ENCODE data around the gene PSME2.

Gene PSME2

DNA sequence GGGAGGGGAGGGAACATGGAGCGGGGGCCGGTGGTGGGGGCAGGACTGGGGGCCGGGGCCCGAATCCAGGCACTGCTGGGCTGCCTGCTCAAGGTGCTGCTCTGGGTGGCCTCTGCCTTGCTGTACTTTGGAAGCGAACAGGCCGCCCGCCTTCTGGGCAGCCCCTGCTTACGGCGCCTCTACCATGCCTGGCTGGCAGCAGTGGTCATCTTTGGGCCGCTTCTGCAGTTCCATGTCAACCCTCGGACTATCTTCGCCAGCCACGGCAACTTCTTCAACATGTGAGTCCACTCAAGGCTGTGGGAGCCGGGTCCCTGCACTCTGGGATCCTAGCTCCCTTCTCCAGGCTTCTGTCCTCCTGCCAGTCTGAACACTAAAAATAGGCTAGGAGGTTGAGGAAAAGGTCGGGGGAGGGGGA, 14.9 kb downstream of the PSME2 start:
- POLR2A ChIA-PET = no interaction called here

DNA sequence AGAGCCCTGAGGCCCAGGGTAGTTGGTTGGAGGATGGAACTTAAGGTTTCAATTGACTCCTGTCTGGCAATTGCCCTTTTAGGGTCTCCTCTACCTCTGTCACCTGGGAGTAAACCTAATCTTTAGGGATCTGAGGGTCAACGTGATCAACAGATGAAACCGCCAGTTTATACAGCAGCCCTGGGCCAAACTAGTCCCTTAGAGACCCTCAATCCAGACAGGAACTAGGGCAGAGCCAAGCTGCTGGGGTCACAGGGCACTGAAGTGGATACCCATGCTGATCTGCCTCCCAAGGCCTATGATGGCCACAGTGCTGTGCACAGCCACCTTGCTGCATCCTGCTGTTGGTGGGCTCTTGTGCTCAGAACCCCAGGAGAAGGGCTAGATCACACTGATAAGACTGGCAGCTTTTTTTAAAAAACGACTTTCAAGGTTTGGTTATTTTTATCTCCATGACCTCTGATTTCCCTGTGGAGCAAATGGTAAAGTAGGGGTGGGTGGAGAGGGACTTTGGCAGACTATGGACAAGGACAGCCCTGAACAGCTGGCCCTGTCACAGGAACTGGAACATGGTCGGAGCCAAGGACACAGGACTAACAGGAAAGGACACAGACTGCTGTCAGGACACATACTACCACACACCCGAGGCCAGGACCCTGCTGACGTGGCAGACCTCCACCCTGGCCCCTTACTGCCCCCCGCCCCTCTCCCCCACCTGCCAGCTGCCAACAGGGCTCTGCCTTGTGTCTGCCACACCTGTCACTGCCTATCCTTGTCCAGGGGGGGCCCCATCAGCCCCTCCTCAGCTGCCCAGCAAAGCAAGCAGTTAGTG, 15.5 kb downstream of the PSME2 start:
- no peaks in the 10 kb centered on the region for H3K4me1 ChIP-seq (ENCODE audit: control insufficient read depth, insufficient read depth, low read length)
- ChIA-PET CTCF (no interaction called here), POLR2A (no interaction called here)
- no peaks in the 10 kb centered on the region for H3K36me3 ChIP-seq (ENCODE audit: control insufficient read depth in 2 of 2, insufficient read depth in 1 of 2, low read length in 2 of 2)
- H3K9me3 ChIP-seq (ENCODE audit: control insufficient read depth, insufficient read depth, low read depth, low read length) = no peaks in the 10 kb centered on the region
- H3K4me3 ChIP-seq (ENCODE audit: low read depth, low read length) = no peak overlapping the region
- H3K27ac ChIP-seq (ENCODE audit: extremely low read depth, low read depth, low read length) = no peak overlapping the region
- TF ChIP-seq, protein P1, sequence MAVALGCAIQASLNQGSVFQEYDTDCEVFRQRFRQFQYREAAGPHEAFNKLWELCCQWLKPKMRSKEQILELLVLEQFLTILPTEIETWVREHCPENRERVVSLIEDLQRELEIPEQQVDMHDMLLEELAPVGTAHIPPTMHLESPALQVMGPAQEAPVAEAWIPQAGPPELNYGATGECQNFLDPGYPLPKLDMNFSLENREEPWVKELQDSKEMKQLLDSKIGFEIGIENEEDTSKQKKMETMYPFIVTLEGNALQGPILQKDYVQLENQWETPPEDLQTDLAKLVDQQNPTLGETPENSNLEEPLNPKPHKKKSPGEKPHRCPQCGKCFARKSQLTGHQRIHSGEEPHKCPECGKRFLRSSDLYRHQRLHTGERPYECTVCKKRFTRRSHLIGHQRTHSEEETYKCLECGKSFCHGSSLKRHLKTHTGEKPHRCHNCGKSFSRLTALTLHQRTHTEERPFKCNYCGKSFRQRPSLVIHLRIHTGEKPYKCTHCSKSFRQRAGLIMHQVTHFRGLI (tag by site-specific recombination; IDR thresholded peaks at IDR 0.05) = no peak
- no peak for TF ChIP-seq ZNF354C (tag by site-specific recombination; IDR thresholded peaks at IDR 0.05; ENCODE audit: borderline replicate concordance, low read depth)
- no peak for TF ChIP-seq ZNF514 (tag by site-specific recombination; IDR thresholded peaks at IDR 0.05)
- TF ChIP-seq ZBTB7A (tag by site-specific recombination; IDR thresholded peaks at IDR 0.05; ENCODE audit: low read depth) = no peak
- no peak for TF ChIP-seq ZNF48 (tag by site-specific recombination; IDR thresholded peaks at IDR 0.05)
- TF ChIP-seq, protein P2, sequence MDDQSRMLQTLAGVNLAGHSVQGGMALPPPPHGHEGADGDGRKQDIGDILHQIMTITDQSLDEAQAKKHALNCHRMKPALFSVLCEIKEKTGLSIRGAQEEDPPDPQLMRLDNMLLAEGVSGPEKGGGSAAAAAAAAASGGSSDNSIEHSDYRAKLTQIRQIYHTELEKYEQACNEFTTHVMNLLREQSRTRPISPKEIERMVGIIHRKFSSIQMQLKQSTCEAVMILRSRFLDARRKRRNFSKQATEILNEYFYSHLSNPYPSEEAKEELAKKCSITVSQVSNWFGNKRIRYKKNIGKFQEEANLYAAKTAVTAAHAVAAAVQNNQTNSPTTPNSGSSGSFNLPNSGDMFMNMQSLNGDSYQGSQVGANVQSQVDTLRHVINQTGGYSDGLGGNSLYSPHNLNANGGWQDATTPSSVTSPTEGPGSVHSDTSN (CRISPR knock-in tag; IDR thresholded peaks at IDR 0.05) = no peak
- no peak for TF ChIP-seq ZBTB1 (tag by site-specific recombination; IDR thresholded peaks at IDR 0.05)
- no peak for TF ChIP-seq ZBTB8A (tag by site-specific recombination; IDR thresholded peaks at IDR 0.05)
- TF ChIP-seq ZNF423 (tag by site-specific recombination; IDR thresholded peaks at IDR 0.05) = no peak
- TF ChIP-seq, protein P3, sequence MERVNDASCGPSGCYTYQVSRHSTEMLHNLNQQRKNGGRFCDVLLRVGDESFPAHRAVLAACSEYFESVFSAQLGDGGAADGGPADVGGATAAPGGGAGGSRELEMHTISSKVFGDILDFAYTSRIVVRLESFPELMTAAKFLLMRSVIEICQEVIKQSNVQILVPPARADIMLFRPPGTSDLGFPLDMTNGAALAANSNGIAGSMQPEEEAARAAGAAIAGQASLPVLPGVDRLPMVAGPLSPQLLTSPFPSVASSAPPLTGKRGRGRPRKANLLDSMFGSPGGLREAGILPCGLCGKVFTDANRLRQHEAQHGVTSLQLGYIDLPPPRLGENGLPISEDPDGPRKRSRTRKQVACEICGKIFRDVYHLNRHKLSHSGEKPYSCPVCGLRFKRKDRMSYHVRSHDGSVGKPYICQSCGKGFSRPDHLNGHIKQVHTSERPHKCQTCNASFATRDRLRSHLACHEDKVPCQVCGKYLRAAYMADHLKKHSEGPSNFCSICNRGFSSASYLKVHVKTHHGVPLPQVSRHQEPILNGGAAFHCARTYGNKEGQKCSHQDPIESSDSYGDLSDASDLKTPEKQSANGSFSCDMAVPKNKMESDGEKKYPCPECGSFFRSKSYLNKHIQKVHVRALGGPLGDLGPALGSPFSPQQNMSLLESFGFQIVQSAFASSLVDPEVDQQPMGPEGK (tag by site-specific recombination; IDR thresholded peaks at IDR 0.05) = no peak
- TF ChIP-seq ZNF2 (tag by site-specific recombination; IDR thresholded peaks at IDR 0.05) = no peak
- TF ChIP-seq ZNF658 (tag by site-specific recombination; IDR thresholded peaks at IDR 0.05) = no peak

More for the DNA sequence above, 14.9 kb downstream of the PSME2 start:
- TF ChIP-seq ZNF677 (tag by site-specific recombination; IDR thresholded peaks at IDR 0.05) (no peak), ZNF174 (tag by site-specific recombination; IDR thresholded peaks at IDR 0.05) (no peak), ZNF596 (tag by site-specific recombination; IDR thresholded peaks at IDR 0.05) (no peak), ZNF202 (tag by site-specific recombination; IDR thresholded peaks at IDR 0.05; ENCODE audit: borderline replicate concordance) (no peak), ZNF521 (tag by site-specific recombination; IDR thresholded peaks at IDR 0.05) (no peak), ZNF239 (tag by site-specific recombination; IDR thresholded peaks at IDR 0.05) (no peak), KLF8 (tag by site-specific recombination; IDR thresholded peaks at IDR 0.05) (no peak), ZNF133 (tag by site-specific recombination; IDR thresholded peaks at IDR 0.05) (no peak), HOXC10 (CRISPR knock-in tag; IDR thresholded peaks at IDR 0.05) (no peak), MYNN (tag by site-specific recombination; IDR thresholded peaks at IDR 0.05; ENCODE audit: borderline replicate concordance) (no peak), HOXD13 (CRISPR knock-in tag; IDR thresholded peaks at IDR 0.05; ENCODE audit: borderline replicate concordance) (no peak), YY1 (tag by site-specific recombination; IDR thresholded peaks at IDR 0.05) (no peak), TCF7L2 (IDR thresholded peaks at IDR 0.05; ENCODE audit: borderline replicate concordance, low read depth, low read length) (no peak)
- TF ChIP-seq, protein P4, sequence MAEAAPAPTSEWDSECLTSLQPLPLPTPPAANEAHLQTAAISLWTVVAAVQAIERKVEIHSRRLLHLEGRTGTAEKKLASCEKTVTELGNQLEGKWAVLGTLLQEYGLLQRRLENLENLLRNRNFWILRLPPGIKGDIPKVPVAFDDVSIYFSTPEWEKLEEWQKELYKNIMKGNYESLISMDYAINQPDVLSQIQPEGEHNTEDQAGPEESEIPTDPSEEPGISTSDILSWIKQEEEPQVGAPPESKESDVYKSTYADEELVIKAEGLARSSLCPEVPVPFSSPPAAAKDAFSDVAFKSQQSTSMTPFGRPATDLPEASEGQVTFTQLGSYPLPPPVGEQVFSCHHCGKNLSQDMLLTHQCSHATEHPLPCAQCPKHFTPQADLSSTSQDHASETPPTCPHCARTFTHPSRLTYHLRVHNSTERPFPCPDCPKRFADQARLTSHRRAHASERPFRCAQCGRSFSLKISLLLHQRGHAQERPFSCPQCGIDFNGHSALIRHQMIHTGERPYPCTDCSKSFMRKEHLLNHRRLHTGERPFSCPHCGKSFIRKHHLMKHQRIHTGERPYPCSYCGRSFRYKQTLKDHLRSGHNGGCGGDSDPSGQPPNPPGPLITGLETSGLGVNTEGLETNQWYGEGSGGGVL (tag by site-specific recombination; IDR thresholded peaks at IDR 0.05) = no peak
- TF ChIP-seq, protein P5, sequence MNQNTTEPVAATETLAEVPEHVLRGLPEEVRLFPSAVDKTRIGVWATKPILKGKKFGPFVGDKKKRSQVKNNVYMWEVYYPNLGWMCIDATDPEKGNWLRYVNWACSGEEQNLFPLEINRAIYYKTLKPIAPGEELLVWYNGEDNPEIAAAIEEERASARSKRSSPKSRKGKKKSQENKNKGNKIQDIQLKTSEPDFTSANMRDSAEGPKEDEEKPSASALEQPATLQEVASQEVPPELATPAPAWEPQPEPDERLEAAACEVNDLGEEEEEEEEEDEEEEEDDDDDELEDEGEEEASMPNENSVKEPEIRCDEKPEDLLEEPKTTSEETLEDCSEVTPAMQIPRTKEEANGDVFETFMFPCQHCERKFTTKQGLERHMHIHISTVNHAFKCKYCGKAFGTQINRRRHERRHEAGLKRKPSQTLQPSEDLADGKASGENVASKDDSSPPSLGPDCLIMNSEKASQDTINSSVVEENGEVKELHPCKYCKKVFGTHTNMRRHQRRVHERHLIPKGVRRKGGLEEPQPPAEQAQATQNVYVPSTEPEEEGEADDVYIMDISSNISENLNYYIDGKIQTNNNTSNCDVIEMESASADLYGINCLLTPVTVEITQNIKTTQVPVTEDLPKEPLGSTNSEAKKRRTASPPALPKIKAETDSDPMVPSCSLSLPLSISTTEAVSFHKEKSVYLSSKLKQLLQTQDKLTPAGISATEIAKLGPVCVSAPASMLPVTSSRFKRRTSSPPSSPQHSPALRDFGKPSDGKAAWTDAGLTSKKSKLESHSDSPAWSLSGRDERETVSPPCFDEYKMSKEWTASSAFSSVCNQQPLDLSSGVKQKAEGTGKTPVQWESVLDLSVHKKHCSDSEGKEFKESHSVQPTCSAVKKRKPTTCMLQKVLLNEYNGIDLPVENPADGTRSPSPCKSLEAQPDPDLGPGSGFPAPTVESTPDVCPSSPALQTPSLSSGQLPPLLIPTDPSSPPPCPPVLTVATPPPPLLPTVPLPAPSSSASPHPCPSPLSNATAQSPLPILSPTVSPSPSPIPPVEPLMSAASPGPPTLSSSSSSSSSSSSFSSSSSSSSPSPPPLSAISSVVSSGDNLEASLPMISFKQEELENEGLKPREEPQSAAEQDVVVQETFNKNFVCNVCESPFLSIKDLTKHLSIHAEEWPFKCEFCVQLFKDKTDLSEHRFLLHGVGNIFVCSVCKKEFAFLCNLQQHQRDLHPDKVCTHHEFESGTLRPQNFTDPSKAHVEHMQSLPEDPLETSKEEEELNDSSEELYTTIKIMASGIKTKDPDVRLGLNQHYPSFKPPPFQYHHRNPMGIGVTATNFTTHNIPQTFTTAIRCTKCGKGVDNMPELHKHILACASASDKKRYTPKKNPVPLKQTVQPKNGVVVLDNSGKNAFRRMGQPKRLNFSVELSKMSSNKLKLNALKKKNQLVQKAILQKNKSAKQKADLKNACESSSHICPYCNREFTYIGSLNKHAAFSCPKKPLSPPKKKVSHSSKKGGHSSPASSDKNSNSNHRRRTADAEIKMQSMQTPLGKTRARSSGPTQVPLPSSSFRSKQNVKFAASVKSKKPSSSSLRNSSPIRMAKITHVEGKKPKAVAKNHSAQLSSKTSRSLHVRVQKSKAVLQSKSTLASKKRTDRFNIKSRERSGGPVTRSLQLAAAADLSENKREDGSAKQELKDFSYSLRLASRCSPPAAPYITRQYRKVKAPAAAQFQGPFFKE (tag by site-specific recombination; IDR thresholded peaks at IDR 0.05; ENCODE audit: borderline replicate concordance) = no peak
- Histone ChIP-seq H3K36me3 (ENCODE audit: control insufficient read depth in 2 of 2, insufficient read depth in 1 of 2, low read length in 2 of 2) (no peaks in the 10 kb centered on the region), H3K4me3 (ENCODE audit: low read depth, low read length) (no peak overlapping the region), H3K9me3 (ENCODE audit: control insufficient read depth, insufficient read depth, low read depth, low read length) (no peaks in the 10 kb centered on the region), H3K27ac (ENCODE audit: extremely low read depth, low read depth, low read length) (no peak overlapping the region), H3K4me1 (ENCODE audit: control insufficient read depth, insufficient read depth, low read length) (no peaks in the 10 kb centered on the region)
- CTCF ChIA-PET = no interaction called here
